Activated T-helper 2 cell treated with anti-CD3 and anti-CD28 coated beads, Interferon-gamma antibody, Interleukin-2, Interleukin-4, amounts not matched to agents 10 μg/mL and 5 μg/mL and 100 μg/mL, durations not matched to agents 14 hours and 24 hours and 36 hours (primary cell): ENCODE measurements around the gene CCDC28A. TPM values are rescaled to one million over a fixed set of nuclear protein-coding genes. Genes with fewer than 3 reads are reported as not detected.
A peak's percentile ranks its signal among the peaks of the same experiment; 100 is the strongest.

Source experiments
- DNase-seq: peaks from one replicate; pipeline ENCODE4 v3.0.0; 2021; ENCODE audit warnings: low spot score
- H3K27ac Mint-ChIP-seq: one replicate; pipeline ENCODE4 v1.8.0; 2021; ENCODE audit warnings: mixed read lengths
- H3K27me3 Mint-ChIP-seq: one replicate; pipeline ENCODE4 v1.8.0; 2021; ENCODE audit warnings: low read depth, mixed read lengths
- H3K36me3 Mint-ChIP-seq: one replicate; pipeline ENCODE4 v1.8.0; 2021; ENCODE audit warnings: low read depth, mixed read lengths
- H3K4me1 Mint-ChIP-seq: one replicate; pipeline ENCODE4 v1.8.0; 2021; ENCODE audit warnings: low read depth, mixed read lengths
- H3K4me3 Mint-ChIP-seq: one replicate; pipeline ENCODE4 v1.8.0; 2021; ENCODE audit warnings: low read depth, mild to moderate bottlenecking, moderate library complexity, mixed read lengths
- H3K9me3 Mint-ChIP-seq: one replicate; pipeline ENCODE4 v1.8.0; 2021; ENCODE audit warnings: mixed read lengths
- intact Hi-C: fragments of 100-400 bp; cut with micrococcal nuclease; formaldehyde crosslinking; loops from one replicate; pipeline ENCODE4 v1.15.1; 2023
- total RNA-seq: library from RNA; stranded (reverse); gene quantifications from 2 replicates; pipeline ENCODE4 v1.2.3, GENCODE V29; 2022

The CCDC28A gene
- total RNA-seq, 1 donor from 2014 or later: 19.2 TPM

- H3K27me3 Mint-ChIP-seq: peaks cover 14% of the 10 kb centered on the region
- intact Hi-C loops: no loop called here
- H3K4me3 Mint-ChIP-seq: no peak overlapping the region
- H3K4me1 Mint-ChIP-seq: peaks cover 11% of the 10 kb centered on the region
- no peak for DNase-seq
- peak overlapping the region; percentile 60 for H3K27ac Mint-ChIP-seq
- no peaks in the 10 kb centered on the region for H3K9me3 Mint-ChIP-seq
- H3K36me3 Mint-ChIP-seq: no peaks in the 10 kb centered on the region
Observed at GRCh38 chr6:138800377-138801150, 27.0 kb downstream of the CCDC28A start.

GRCh38 chr6:138803331-138803730 lies 29.8 kb downstream of the CCDC28A start:
- peaks cover 2% of the 10 kb centered on the region for H3K27me3 Mint-ChIP-seq
- intact Hi-C loops: no loop called here
- no peak for DNase-seq
- H3K4me1 Mint-ChIP-seq: peaks cover 11% of the 10 kb centered on the region
- H3K9me3 Mint-ChIP-seq: no peaks in the 10 kb centered on the region
- no peaks in the 10 kb centered on the region for H3K36me3 Mint-ChIP-seq
- H3K4me3 Mint-ChIP-seq: no peak overlapping the region
- no peak overlapping the region for H3K27ac Mint-ChIP-seq

GRCh38 chr6:138803861-138804260 lies 30.3 kb downstream of the CCDC28A start:
- intact Hi-C loops: no loop called here
- DNase-seq: no peak
- Mint-ChIP-seq H3K4me3 (no peak overlapping the region), H3K4me1 (peaks cover 11% of the 10 kb centered on the region), H3K9me3 (no peaks in the 10 kb centered on the region), H3K27me3 (peaks cover 2% of the 10 kb centered on the region), H3K36me3 (no peaks in the 10 kb centered on the region), H3K27ac (no peak overlapping the region)

GRCh38 chr6:138805016-138805765 lies 31.6 kb downstream of the CCDC28A start:
- intact Hi-C loops: no loop called here
- DNase-seq: no peak
- Mint-ChIP-seq H3K4me3 (no peak overlapping the region), H3K4me1 (peaks cover 6% of the 10 kb centered on the region), H3K9me3 (no peaks in the 10 kb centered on the region), H3K36me3 (no peaks in the 10 kb centered on the region), H3K27ac (no peak overlapping the region), H3K27me3 (peaks cover 4% of the 10 kb centered on the region)

- intact Hi-C loops: no loop called here
- H3K27ac Mint-ChIP-seq: no peak overlapping the region
Observed at GRCh38 chr6:138806889-138807288, 33.3 kb downstream of the CCDC28A start.

GRCh38 chr6:138809677-138810076 lies 36.1 kb downstream of the CCDC28A start:
- Mint-ChIP-seq H3K27me3 (peaks cover 4% of the 10 kb centered on the region), H3K27ac (no peak overlapping the region), H3K4me3 (no peak overlapping the region), H3K9me3 (no peaks in the 10 kb centered on the region), H3K4me1 (no peaks in the 10 kb centered on the region), H3K36me3 (no peaks in the 10 kb centered on the region)
- DNase-seq: no peak
- intact Hi-C loops: no loop called here

More at GRCh38 chr6:138806889-138807288, 33.3 kb downstream of the CCDC28A start:
- H3K9me3 Mint-ChIP-seq: no peaks in the 10 kb centered on the region
- no peak overlapping the region for H3K4me3 Mint-ChIP-seq
- H3K4me1 Mint-ChIP-seq: no peaks in the 10 kb centered on the region
- DNase-seq: no peak
- peaks cover 4% of the 10 kb centered on the region for H3K27me3 Mint-ChIP-seq
- no peaks in the 10 kb centered on the region for H3K36me3 Mint-ChIP-seq

GRCh38 chr6:138811866-138812265 lies 38.3 kb downstream of the CCDC28A start:
- no peaks in the 10 kb centered on the region for H3K9me3 Mint-ChIP-seq
- intact Hi-C loops: no loop called here
- peaks cover 2% of the 10 kb centered on the region for H3K27me3 Mint-ChIP-seq
- no peak for DNase-seq
- H3K27ac Mint-ChIP-seq: no peak overlapping the region
- H3K4me1 Mint-ChIP-seq: peaks cover 10% of the 10 kb centered on the region
- no peak overlapping the region for H3K4me3 Mint-ChIP-seq
- H3K36me3 Mint-ChIP-seq: no peaks in the 10 kb centered on the region

GRCh38 chr6:138814179-138814834 lies 40.7 kb downstream of the CCDC28A start:
- H3K4me1 Mint-ChIP-seq: peaks cover 29% of the 10 kb centered on the region
- no peak overlapping the region for H3K27ac Mint-ChIP-seq
- peaks cover 2% of the 10 kb centered on the region for H3K27me3 Mint-ChIP-seq
- no peaks in the 10 kb centered on the region for H3K9me3 Mint-ChIP-seq
- DNase-seq: no peak
- H3K4me3 Mint-ChIP-seq: no peak overlapping the region
- intact Hi-C loops: no loop called here
- H3K36me3 Mint-ChIP-seq: no peaks in the 10 kb centered on the region

GRCh38 chr6:138815221-138815620 lies 41.7 kb downstream of the CCDC28A start:
- no peak for DNase-seq
- intact Hi-C loops: loop anchor here (5.0 kb wide), 5 partner anchors 57 to 372 kb away; no protein-coding TSS in a partner anchor
- H3K27ac Mint-ChIP-seq: no peak overlapping the region

GRCh38 chr6:138815797-138816528 lies 42.4 kb downstream of the CCDC28A start:
- Mint-ChIP-seq H3K4me1 (peaks cover 38% of the 10 kb centered on the region), H3K27ac (peak overlapping the region; percentile 79), H3K9me3 (no peaks in the 10 kb centered on the region), H3K4me3 (no peak overlapping the region), H3K27me3 (no peaks in the 10 kb centered on the region), H3K36me3 (no peaks in the 10 kb centered on the region)
- intact Hi-C loops: loop anchor here (1.0 to 5.0 kb wide), 10 partner anchors 56 to 559 kb away; partner anchors contain the start of genes CITED2 and REPS1
- no peak for DNase-seq

More at GRCh38 chr6:138815221-138815620, 41.7 kb downstream of the CCDC28A start:
- H3K4me3 Mint-ChIP-seq: no peak overlapping the region
- H3K27me3 Mint-ChIP-seq: no peaks in the 10 kb centered on the region
- H3K9me3 Mint-ChIP-seq: no peaks in the 10 kb centered on the region
- H3K4me1 Mint-ChIP-seq: peaks cover 35% of the 10 kb centered on the region
- no peaks in the 10 kb centered on the region for H3K36me3 Mint-ChIP-seq

GRCh38 chr6:138817799-138818198 lies 44.2 kb downstream of the CCDC28A start:
- Mint-ChIP-seq H3K36me3 (no peaks in the 10 kb centered on the region), H3K4me1 (peaks cover 41% of the 10 kb centered on the region), H3K4me3 (peak overlapping the region; percentile 61), H3K9me3 (no peaks in the 10 kb centered on the region), H3K27ac (peak overlapping the region; percentile 94), H3K27me3 (no peaks in the 10 kb centered on the region)
- intact Hi-C loops: loop anchor here (1.0 to 5.0 kb wide), 12 partner anchors 44 to 557 kb away; partner anchors contain the start of genes ABRACL, CCDC28A, CITED2 and TXLNB
- DNase-seq: no peak
